HG03354 (cell line): ENCODE results near the gene ACSBG1.

Source experiments
- ATAC-seq: cut with Tn5 transposase; IDR thresholded peaks from one replicate; pipeline ENCODE4 v1.9.1; 2021; ENCODE audit warnings: mild to moderate bottlenecking; ENCODE audit not compliant: unreplicated experiment, poor library complexity, severe bottlenecking

Gene ACSBG1

GRCh38 chr15:78147566-78147965 lies 86.8 kb downstream of the ACSBG1 start:
- no peak for ATAC-seq

DNA sequence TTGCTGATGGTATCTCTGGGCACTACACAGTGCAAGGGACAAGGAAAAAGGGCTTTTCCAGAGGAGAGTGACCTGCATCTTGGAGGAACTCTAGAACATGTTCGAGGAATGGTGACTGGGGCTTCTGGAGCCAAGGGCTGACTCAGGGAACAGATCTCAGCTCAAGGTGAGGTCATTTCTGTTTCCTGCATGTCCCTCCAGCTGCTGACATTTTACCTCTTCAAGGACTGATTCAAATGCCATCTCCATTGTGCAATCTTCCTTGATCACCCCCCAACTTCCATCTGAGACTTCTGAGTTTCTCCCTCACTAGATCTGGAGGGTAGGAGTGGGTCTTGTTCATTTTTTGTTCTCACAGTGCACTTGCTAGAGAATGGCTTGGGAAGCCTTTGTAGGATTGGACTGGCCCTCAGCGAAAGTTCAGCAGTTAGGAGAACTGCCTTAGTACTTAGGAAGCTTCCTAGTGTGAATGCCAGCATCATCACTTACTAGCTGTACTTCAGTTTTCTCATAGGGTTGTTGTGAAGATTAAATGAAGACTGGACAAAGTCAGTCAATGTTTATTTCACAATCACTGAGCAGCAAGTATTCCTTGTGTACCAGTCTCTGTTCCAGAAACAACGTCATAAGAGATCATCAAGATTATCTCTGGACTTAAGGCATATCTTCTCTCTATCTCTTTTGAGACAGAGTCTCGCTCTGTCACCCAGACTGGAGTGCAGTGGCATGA lies 87.8 kb downstream of the ACSBG1 start:
- ATAC-seq, result no peak

DNA sequence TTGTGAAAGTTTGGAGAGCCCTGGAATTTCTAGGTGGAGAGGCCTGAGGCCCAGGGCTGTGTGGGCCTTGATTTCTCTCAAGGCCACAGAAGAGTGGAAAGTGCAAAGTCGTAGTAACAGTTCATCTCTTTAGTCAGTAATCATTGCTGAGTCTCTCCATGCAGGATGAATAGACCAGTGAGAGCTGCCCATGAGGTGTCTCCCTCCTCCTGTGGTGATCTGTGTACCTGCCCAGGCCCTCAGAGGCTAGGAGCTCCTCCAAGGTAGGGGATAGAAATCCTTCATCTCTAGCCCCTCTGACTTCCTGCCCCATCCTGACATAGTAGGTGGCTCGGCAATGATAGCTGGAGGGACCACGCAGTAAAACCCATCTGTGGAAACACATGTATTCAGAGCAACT lies 92.0 kb downstream of the ACSBG1 start:
- no peak for ATAC-seq

DNA sequence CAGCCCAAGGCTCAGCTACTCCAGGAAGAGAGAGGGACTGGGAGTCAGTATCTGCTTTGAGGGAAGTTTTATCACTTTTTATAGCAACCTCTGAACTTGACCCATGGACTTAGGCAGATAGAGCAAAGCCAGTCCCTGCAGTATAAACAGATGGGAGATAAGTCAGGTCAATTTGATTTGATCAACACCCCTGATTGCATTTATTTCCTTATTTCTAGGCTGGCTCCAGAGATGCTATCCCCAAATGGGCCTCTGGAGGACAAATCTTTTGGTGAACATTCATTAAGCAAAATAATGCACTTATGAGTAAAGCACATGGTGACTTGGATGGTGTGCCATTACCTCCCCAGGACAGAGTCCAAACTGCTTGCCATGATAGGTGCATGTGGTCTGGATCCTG lies 94.1 kb downstream of the ACSBG1 start:
- ATAC-seq, result no peak

- ATAC-seq, result no peak
Observed at GRCh38 chr15:78139578-78139977, 94.8 kb downstream of the ACSBG1 start.

GRCh38 chr15:78133801-78134200 lies 100.6 kb downstream of the ACSBG1 start:
- ATAC-seq, result no peak

GRCh38 chr15:78131295-78132061 lies 102.9 kb downstream of the ACSBG1 start, which contains the start of gene CIB2:
CIB2 (minus strand) TSS chr15:78131445; CDS start chr15:78131215, 230 bp downstream.
- peak; percentile 88 for ATAC-seq

DNA sequence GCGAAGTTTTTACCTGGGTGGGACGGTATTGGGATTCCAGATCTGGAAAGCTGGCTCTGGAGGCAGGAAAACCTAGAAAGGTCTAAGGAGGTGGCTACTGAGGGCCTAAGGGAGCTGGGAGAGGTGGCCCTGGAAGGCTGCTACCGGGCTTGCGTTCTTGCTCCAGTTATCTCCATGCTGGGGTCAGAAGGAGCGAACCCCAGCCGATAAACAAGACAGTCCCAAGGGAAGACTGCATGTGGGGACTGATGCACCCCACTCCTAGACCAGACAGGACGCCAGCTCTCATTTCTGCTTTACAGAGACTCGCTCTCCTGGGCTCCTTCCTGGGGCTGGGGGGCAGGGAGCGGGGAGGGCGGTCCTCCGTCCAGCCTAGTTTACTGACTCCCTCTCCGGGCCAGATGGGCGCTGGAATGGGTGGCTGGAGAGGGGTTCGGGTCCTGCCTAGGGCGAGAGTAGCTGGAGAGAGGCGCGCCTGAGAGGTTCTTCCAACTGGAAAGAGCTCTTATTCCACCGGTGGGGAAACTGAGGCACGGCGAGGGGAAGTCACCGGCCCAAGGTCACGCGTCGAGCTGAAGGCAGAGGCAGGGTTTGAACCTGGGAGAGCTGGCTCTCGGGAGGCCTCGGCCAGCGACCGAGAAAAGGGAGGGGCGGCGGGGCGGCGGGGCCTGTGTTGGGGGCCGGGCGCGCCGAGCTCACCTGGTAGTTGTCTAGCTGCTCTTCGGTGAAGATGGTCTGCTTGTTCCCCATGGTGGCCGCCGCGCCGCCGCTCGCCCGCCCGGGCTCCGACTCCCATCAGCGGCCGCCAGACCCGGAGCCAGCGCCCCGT lies 103.7 kb downstream of the ACSBG1 start:
- peak; percentile 57 for ATAC-seq

- no peak for ATAC-seq
Observed at GRCh38 chr15:78129751-78130287, 104.5 kb downstream of the ACSBG1 start.

- no peak for ATAC-seq
Observed at GRCh38 chr15:78129077-78129750, 105.2 kb downstream of the ACSBG1 start.

DNA sequence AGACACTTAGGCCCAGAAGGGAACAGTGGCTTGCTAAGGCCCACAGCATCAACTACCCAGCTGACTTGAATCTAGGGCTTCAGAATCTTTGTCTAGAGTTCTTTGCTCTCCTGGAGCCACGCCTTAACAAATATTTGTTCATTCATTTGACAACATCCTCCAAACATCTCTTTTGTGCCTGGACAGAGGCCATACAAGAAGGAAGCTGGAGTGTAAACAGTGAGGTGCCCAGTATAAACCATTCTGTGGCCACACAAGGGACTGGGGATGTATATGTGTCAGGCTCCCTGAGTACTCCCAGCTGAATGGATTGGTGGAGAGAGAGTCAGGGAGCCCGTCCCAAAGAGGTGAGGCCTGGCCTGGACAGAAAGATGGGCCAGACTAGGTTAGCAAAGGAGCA lies 106.5 kb downstream of the ACSBG1 start:
- ATAC-seq, result no peak

DNA sequence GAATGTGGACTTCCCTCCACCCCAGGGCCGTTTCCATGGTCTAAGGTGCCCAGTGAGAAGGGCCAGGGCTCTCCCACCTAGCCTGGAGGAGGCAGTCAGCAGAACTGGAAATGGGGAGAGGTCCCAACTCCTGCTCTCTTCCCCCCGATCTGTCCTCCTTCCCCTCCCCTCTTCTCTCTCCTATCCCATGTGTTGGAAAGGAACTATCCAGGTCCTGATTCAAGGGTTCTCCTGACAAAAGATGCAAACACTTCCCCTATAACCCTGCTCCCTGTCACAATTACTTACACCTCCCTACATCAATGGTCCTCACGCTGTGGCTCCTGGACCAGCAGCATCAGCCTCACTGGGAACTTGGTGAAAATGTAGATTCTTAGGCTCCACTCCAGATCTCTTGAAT lies 109.1 kb downstream of the ACSBG1 start:
- ATAC-seq, result no peak

DNA sequence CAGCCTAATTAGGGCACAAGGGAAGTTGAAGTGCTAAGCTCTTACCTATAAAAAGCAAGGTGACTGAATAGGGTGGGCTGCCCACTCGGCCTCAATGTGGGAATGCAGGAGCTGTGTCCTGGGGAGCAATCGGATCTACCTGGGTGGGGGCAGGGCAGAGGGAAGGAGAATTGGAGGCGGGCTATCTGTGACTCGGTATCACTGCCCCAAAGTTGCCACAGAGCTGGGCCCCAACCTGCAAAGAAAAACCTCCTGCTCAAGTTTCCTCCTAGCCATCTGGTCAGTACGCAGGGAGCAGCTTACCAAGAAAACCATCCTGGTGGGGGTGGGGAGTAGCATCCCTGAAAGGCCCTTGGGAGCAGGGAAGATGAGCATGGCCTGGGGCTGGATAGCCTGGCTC lies 113.8 kb downstream of the ACSBG1 start:
- no peak for ATAC-seq
